OCI-LY1 (cell line): ENCODE data around the gene OR10R2.
"Not testable (repeated sequence)": the region's sequence is repeated elsewhere in the genome, so short reads cannot be mapped to it uniquely, and the experiment has no call there.

Experiments used
- H2AFZ ChIP-seq: fragments of 200-600 bp; sonication (generic), shearing (Covaris generic); 2 replicates; pipeline ENCODE4 v1.6.0; 2014; ENCODE audit warnings: antibody characterized with exemption, mild to moderate bottlenecking, low read length
- H3F3A ChIP-seq: fragments of 200-600 bp; sonication (generic), shearing (Covaris generic); 2 replicates; pipeline ENCODE4 v1.6.0; 2014; ENCODE audit warnings: mild to moderate bottlenecking, antibody characterized with exemption, low read length, moderate library complexity; ENCODE audit not compliant: insufficient read depth
- H3K27ac ChIP-seq: fragments of 200-600 bp; sonication (generic); 2 replicates; pipeline ENCODE4 v1.5.1; 2014; ENCODE audit warnings: low read length, mixed run types, mild to moderate bottlenecking, low read depth; ENCODE audit not compliant: poor library complexity, severe bottlenecking
- H3K27me3 ChIP-seq: fragments of 200-600 bp; sonication (generic); 2 replicates; pipeline ENCODE4 v1.6.0; 2014; ENCODE audit warnings: antibody characterized with exemption, mild to moderate bottlenecking, low read length, moderate library complexity; ENCODE audit not compliant: insufficient read depth
- H3K36me3 ChIP-seq: fragments of 200-600 bp; sonication (generic); 2 replicates; pipeline ENCODE4 v1.6.1; 2014; ENCODE audit warnings: mild to moderate bottlenecking, antibody characterized with exemption, low read length, moderate library complexity, mixed read lengths; ENCODE audit not compliant: insufficient read depth
- H3K4me1 ChIP-seq: fragments of 200-600 bp; sonication (generic); 2 replicates; pipeline ENCODE4 v1.5.1; 2014; ENCODE audit warnings: mild to moderate bottlenecking, low read length, moderate library complexity; ENCODE audit not compliant: insufficient read depth, severe bottlenecking
- H3K4me2 ChIP-seq: fragments of 200-600 bp; sonication (generic), shearing (Covaris generic); 2 replicates; pipeline ENCODE4 v1.6.1; 2014; ENCODE audit warnings: low read length
- H3K4me3 ChIP-seq: fragments of 200-600 bp; sonication (generic); 2 replicates; pipeline ENCODE4 v1.5.1; 2014; ENCODE audit warnings: low read length, low read depth, mild to moderate bottlenecking, mixed read lengths; ENCODE audit not compliant: poor library complexity, severe bottlenecking
- H3K79me2 ChIP-seq: fragments of 200-600 bp; shearing (Covaris generic); 2 replicates; pipeline ENCODE4 v1.6.1; 2016; ENCODE audit warnings: mixed run types, low read length, mixed read lengths; ENCODE audit not compliant: insufficient read depth
- H3K9ac ChIP-seq: fragments of 200-600 bp; sonication (generic), shearing (Covaris generic); 2 replicates; pipeline ENCODE4 v1.6.1; 2014; ENCODE audit warnings: mild to moderate bottlenecking, low read length, mixed read lengths
- H3K9me2 ChIP-seq: fragments of 200-600 bp; sonication (generic), shearing (Covaris generic); 2 replicates; pipeline ENCODE4 v1.6.1; 2014; ENCODE audit warnings: low read depth, mild to moderate bottlenecking, low read length, mixed read lengths
- H3K9me3 ChIP-seq: fragments of 200-600 bp; shearing (Covaris generic); 2 replicates; pipeline ENCODE4 v1.6.1; 2014; ENCODE audit warnings: low read length, mixed read lengths
- H4K20me1 ChIP-seq: fragments of 200-600 bp; sonication (generic), shearing (Covaris generic); 2 replicates; pipeline ENCODE4 v1.6.0; 2016; ENCODE audit warnings: mild to moderate bottlenecking, low read length; ENCODE audit not compliant: insufficient read depth
- CTCF ChIP-seq: fragments of 200-600 bp; sonication (generic), shearing (Covaris generic); IDR thresholded peaks from 2 replicates; pipeline ENCODE4 v1.5.1; 2017; ENCODE audit warnings: mild to moderate bottlenecking, antibody characterized with exemption, low read length, moderate library complexity, mixed read lengths
- EZH2 ChIP-seq: fragments of 200-600 bp; sonication (generic), shearing (Covaris generic); IDR thresholded peaks from 2 replicates; pipeline ENCODE4 v1.8.0; 2017; ENCODE audit warnings: borderline replicate concordance, mixed run types, mild to moderate bottlenecking, antibody characterized with exemption, low read length, moderate library complexity, mixed read lengths

The OR10R2 gene, protein sequence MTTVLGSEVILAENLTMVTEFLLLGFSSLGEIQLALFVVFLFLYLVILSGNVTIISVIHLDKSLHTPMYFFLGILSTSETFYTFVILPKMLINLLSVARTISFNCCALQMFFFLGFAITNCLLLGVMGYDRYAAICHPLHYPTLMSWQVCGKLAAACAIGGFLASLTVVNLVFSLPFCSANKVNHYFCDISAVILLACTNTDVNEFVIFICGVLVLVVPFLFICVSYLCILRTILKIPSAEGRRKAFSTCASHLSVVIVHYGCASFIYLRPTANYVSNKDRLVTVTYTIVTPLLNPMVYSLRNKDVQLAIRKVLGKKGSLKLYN

DNA sequence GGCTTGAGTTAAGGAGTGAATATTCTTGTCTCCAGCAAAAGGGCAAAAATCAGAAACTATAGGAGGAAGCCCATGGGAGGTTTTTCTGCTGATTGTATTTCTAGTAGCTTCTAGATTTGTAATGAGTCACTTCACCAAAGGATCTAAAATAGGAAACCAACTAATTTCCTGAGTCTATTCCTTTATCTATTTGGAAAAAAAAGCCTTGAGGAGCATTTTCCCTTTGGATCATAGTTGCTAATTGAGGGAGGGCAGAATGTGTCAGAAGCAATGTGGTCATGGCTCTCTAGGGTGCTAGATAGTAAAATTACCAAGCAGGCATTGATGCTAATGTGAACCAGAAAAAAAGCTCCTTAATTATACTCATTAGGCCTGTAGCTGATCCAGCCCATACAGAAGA, at the start of gene OR10R2:
OR10R2 (plus strand) TSS at position 301 of the 400 bp plus-strand sequence. CDS start 106 bp downstream, outside the sequence.
- no peaks in the 10 kb centered on the region for H4K20me1 ChIP-seq
- H3K9me2 ChIP-seq = no peaks in the 10 kb centered on the region
- TF ChIP-seq CTCF = no peak
- no peak for TF ChIP-seq EZH2
- H3K4me1 ChIP-seq = no peaks in the 10 kb centered on the region
- no peaks in the 10 kb centered on the region for H3K79me2 ChIP-seq
- H3K4me2 ChIP-seq = no peak within 1 kb of the TSS
- no peaks in the 10 kb centered on the region for H3K36me3 ChIP-seq
- H3F3A ChIP-seq = no peaks in the 10 kb centered on the region
- no peaks in the 10 kb centered on the region for H3K9me3 ChIP-seq
- no peaks in the 10 kb centered on the region for H3K27me3 ChIP-seq
- H3K27ac ChIP-seq = no peak within 1 kb of the TSS
- no peak within 1 kb of the TSS for H3K4me3 ChIP-seq
- no peak within 1 kb of the TSS for H3K9ac ChIP-seq
- no peak within 1 kb of the TSS for H2AFZ ChIP-seq

GRCh38 chr1:158425027-158425426, 47.0 kb upstream of the OR10R2 start:
- no peak for TF ChIP-seq EZH2
- no peak for TF ChIP-seq CTCF
- no peaks in the 10 kb centered on the region for H3K9me3 ChIP-seq
- H3K36me3 ChIP-seq = no peaks in the 10 kb centered on the region
- no peak overlapping the region for H3K4me2 ChIP-seq
- no peaks in the 10 kb centered on the region for H3K9me2 ChIP-seq
- H3K4me3 ChIP-seq = no peak overlapping the region
- H3K27me3 ChIP-seq = no peaks in the 10 kb centered on the region
- no peak overlapping the region for H3K9ac ChIP-seq
- H2AFZ ChIP-seq = no peak overlapping the region
- no peaks in the 10 kb centered on the region for H3F3A ChIP-seq
- no peaks in the 10 kb centered on the region for H3K79me2 ChIP-seq
- no peaks in the 10 kb centered on the region for H4K20me1 ChIP-seq
- no peaks in the 10 kb centered on the region for H3K4me1 ChIP-seq
- H3K27ac ChIP-seq = no peak overlapping the region

- Histone ChIP-seq H4K20me1 (no peaks in the 10 kb centered on the region), H3F3A (no peaks in the 10 kb centered on the region), H3K27me3 (no peaks in the 10 kb centered on the region), H3K79me2 (no peaks in the 10 kb centered on the region), H3K9me3 (no peaks in the 10 kb centered on the region), H3K4me1 (no peaks in the 10 kb centered on the region), H3K4me3 (no peak within 1 kb of the TSS), H3K36me3 (no peaks in the 10 kb centered on the region), H3K4me2 (no peak within 1 kb of the TSS), H3K9me2 (no peaks in the 10 kb centered on the region), H3K27ac (no peak within 1 kb of the TSS), H3K9ac (no peak within 1 kb of the TSS), H2AFZ (no peak within 1 kb of the TSS)
- TF ChIP-seq CTCF = no peak
These were observed 45.9 kb upstream of the OR10R2 start, which contains the start of gene OR10K2 for GRCh38 chr1:158426137-158426536. TSS of gene OR10K2 (minus strand) at chr1:158426237. CDS start at chr1:158420866, 5,371 bp downstream.

DNA sequence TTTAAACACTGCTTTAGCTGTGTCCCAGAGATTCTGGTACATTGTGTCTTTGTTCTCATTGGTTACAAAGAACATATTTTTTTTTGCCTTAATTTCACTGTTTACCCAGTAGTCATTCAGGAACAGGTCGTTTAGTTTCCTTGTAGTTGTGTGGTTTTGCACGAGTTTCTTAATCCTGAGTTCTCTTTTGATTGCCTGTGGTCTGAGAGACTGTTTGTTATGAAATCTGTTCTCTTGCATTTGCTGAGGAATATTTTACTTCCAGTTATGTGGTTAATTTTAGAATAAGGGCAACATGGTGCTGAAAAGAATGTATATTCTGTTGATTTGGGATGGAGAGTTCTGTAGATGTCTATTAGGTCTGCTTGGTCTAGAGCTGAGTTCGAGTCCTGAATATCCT, 41.9 kb upstream of the OR10R2 start:
- H2AFZ ChIP-seq, H3K36me3 ChIP-seq, H3K27me3 ChIP-seq, H3K9me3 ChIP-seq, H3F3A ChIP-seq, H3K4me2 ChIP-seq, H3K9me2 ChIP-seq, H4K20me1 ChIP-seq, H3K4me3 ChIP-seq, H3K4me1 ChIP-seq, H3K79me2 ChIP-seq, H3K9ac ChIP-seq, H3K27ac ChIP-seq: not testable (repeated sequence)
